ENCODE data around the gene KIAA1671. TPM values are rescaled to one million over a fixed set of nuclear protein-coding genes. Genes with fewer than 3 reads are reported as not detected.

Gene KIAA1671
- total and polyA plus RNA-seq, 10 donors, result 0.72 to 11.9 (median 8.2) TPM

- intact Hi-C loops (cut with DNase I; ENCODE audit: low total_unique reads), result no loop called here
- no peak for DNase-seq
- Histone ChIP-seq H3K9me3 (peaks cover 0 to 15% (median 12%) of the 10 kb centered on the region in 8 donors), H3K4me1 (no peaks in the 10 kb centered on the region), H3K27me3 (replicated peaks in 1 of 7) (no peaks in the 10 kb centered on the region), H3K4me3 (no peak overlapping the region), H3K27ac (no peak overlapping the region), H3K36me3 (peaks cover 0 to 59% (median 5%) of the 10 kb centered on the region in 6 donors)
- no peak for TF ChIP-seq POLR2AphosphoS5 (IDR thresholded peaks at IDR 0.05)
- TF ChIP-seq POLR2A (IDR thresholded peaks at IDR 0.05), result no peak
- TF ChIP-seq CTCF (IDR thresholded peaks at IDR 0.05 in 8 of 11, conservative IDR thresholded peaks at IDR 0.05 in 3 of 11), result no peak
- WGBS, 5 donors, result 82 to 85% (median 83%) methylated on average over 9 to 10 of the region's 10 CpGs
These were observed 229.9 kb downstream of the KIAA1671 start for GRCh38 chr22:25182131-25183110.

GRCh38 chr22:25183949-25184619 is 231.6 kb downstream of the KIAA1671 start:
- intact Hi-C loops (cut with DNase I; ENCODE audit: low total_unique reads), result no loop called here
- Histone ChIP-seq H3K27ac (no peak overlapping the region), H3K4me3 (no peak overlapping the region), H3K36me3 (peaks cover 0 to 45% (median 5%) of the 10 kb centered on the region in 6 donors), H3K27me3 (replicated peaks in 1 of 7) (no peaks in the 10 kb centered on the region), H3K4me1 (no peaks in the 10 kb centered on the region), H3K9me3 (peaks cover 0 to 14% (median 12%) of the 10 kb centered on the region in 8 donors)
- no peak for TF ChIP-seq POLR2A (IDR thresholded peaks at IDR 0.05)
- no peak for TF ChIP-seq CTCF (IDR thresholded peaks at IDR 0.05 in 8 of 11, conservative IDR thresholded peaks at IDR 0.05 in 3 of 11)
- no peak for TF ChIP-seq POLR2AphosphoS5 (IDR thresholded peaks at IDR 0.05)
- WGBS, 5 donors, result 83 to 93% (median 88%) methylated on average over 12 of the region's 12 CpGs
- DNase-seq, result no peak

- Histone ChIP-seq H3K27me3 (replicated peaks in 1 of 7) (no peaks in the 10 kb centered on the region), H3K9me3 (no peaks in the 10 kb centered on the region), H3K4me1 (no peaks in the 10 kb centered on the region), H3K27ac (no peak overlapping the region), H3K4me3 (no peak overlapping the region), H3K36me3 (peaks cover 0 to 44% (median 3%) of the 10 kb centered on the region in 6 donors)
- intact Hi-C loops (cut with DNase I; ENCODE audit: low total_unique reads), result no loop called here
- WGBS, 5 donors, result 81 to 96% (median 86%) methylated on average over 3 of the region's 3 CpGs
- TF ChIP-seq POLR2A (IDR thresholded peaks at IDR 0.05) (no peak), CTCF (IDR thresholded peaks at IDR 0.05 in 8 of 11, conservative IDR thresholded peaks at IDR 0.05 in 3 of 11) (no peak), POLR2AphosphoS5 (IDR thresholded peaks at IDR 0.05) (no peak)
- DNase-seq, result no peak
These were observed 233.6 kb downstream of the KIAA1671 start for GRCh38 chr22:25186140-25186539.

GRCh38 chr22:25187469-25187868 is 235.0 kb downstream of the KIAA1671 start:
- Histone ChIP-seq H3K27me3 (replicated peaks in 1 of 7) (no peaks in the 10 kb centered on the region), H3K9me3 (no peaks in the 10 kb centered on the region), H3K27ac (no peak overlapping the region), H3K4me1 (no peaks in the 10 kb centered on the region), H3K4me3 (no peak overlapping the region), H3K36me3 (peaks cover 0 to 53% (median 3%) of the 10 kb centered on the region in 6 donors)
- TF ChIP-seq POLR2A (IDR thresholded peaks at IDR 0.05) (no peak), POLR2AphosphoS5 (IDR thresholded peaks at IDR 0.05) (no peak), CTCF (IDR thresholded peaks at IDR 0.05 in 8 of 11, conservative IDR thresholded peaks at IDR 0.05 in 3 of 11) (no peak)
- DNase-seq, result no peak
- 76 to 88% (median 83%) methylated on average over 6 of the region's 6 CpGs for WGBS, 5 donors
- intact Hi-C loops (cut with DNase I; ENCODE audit: low total_unique reads), result no loop called here

All from spleen (tissue), 11 donors.